Smooth muscle cell (in vitro differentiated cells): Measurements from ENCODE around the gene FUZ. TPM values are rescaled to one million over a fixed set of nuclear protein-coding genes. Genes with fewer than 3 reads are reported as not detected.

ENCODE experiments used
- microRNA-seq: library from miRNA; unstranded; fragments of <30 nt; microRNA quantifications from one replicate; pipeline ENCODE4, GENCODE V29; 2016; ENCODE audit warnings: borderline number of aligned reads
- polyA plus RNA-seq: library from polyadenylated mRNA; unstranded; fragments of >200 nt; fragmentation: Nextera tagmentation; extraction: Ambion mirVana; gene quantifications from 2 replicates; pipeline ENCODE4 v1.2.1, GENCODE V29; 2016
- small RNA-seq: library from RNA; depleted of rRNA; stranded (forward); fragments of <200 nt; gene quantifications from one replicate; pipeline ENCODE3, GENCODE V24; 2014
- total RNA-seq: library from RNA; depleted of rRNA; stranded (reverse); fragments of >200 nt; gene quantifications from 2 replicates; pipeline ENCODE4 v1.2.3, GENCODE V29; 2014

Gene FUZ
- total and polyA plus RNA-seq, 2 experiments from 2014 or later = 16.2 to 18.3 TPM

Small RNA genes within 50 kb of the gene (microRNA-seq; reads per million reads assigned to microRNA genes)
- gene MIR4749 (8.2 reads per million, percentile 8 among the genes with 10 or more reads in this experiment), gene MIR6799 (not detected), gene MIR6800 (not detected)

Small RNA genes within 50 kb of the gene (small RNA-seq; reads per million reads assigned to genes)
- gene MIR4749 (not detected), gene MIR6799 (0.08 reads per million), gene RNU6-841P (not detected)

Other genes starting within 250 kb of the FUZ start
- 45.0 and 55.5 TPM in 2 replicates for gene NOSIP, start 232.7 kb downstream of the FUZ start, total RNA-seq
- gene NOSIP, start 232.7 kb downstream of the FUZ start, polyA plus RNA-seq = 95.7 and 134 TPM in 2 replicates
- gene PRRG2, start 232.0 kb downstream of the FUZ start, total RNA-seq = 13.5 TPM in 1 of 2 replicates, not detected in the other
- gene PRRG2, start 232.0 kb downstream of the FUZ start, polyA plus RNA-seq = 0.24 and 1.0 TPM in 2 replicates
- gene PRR12, start 222.1 kb downstream of the FUZ start, total RNA-seq = 2.9 and 4.5 TPM in 2 replicates
- 1.7 and 3.2 TPM in 2 replicates for gene PRR12, start 222.1 kb downstream of the FUZ start, polyA plus RNA-seq
- 82.3 and 86.5 TPM in 2 replicates for gene RRAS, start 173.1 kb downstream of the FUZ start, total RNA-seq
- 224 and 248 TPM in 2 replicates for gene RRAS, start 173.1 kb downstream of the FUZ start, polyA plus RNA-seq
- 7.9 and 10.2 TPM in 2 replicates for gene SCAF1, start 171.1 kb downstream of the FUZ start, total RNA-seq
- gene SCAF1, start 171.1 kb downstream of the FUZ start, polyA plus RNA-seq = 12.1 and 15.9 TPM in 2 replicates
- gene IRF3, start 147.4 kb downstream of the FUZ start, total RNA-seq = 35.1 and 38.2 TPM in 2 replicates
- gene IRF3, start 147.4 kb downstream of the FUZ start, polyA plus RNA-seq = 45.9 and 64.1 TPM in 2 replicates
- 3.2 and 10.8 TPM in 2 replicates for gene BCL2L12, start 147.4 kb downstream of the FUZ start, total RNA-seq
- 34.0 and 44.1 TPM in 2 replicates for gene BCL2L12, start 147.4 kb downstream of the FUZ start, polyA plus RNA-seq
- 147 and 174 TPM in 2 replicates for gene PRMT1, start 136.0 kb downstream of the FUZ start, total RNA-seq
- 170 and 175 TPM in 2 replicates for gene PRMT1, start 136.0 kb downstream of the FUZ start, polyA plus RNA-seq
- 1.6 and 3.6 TPM in 2 replicates for gene ADM5, start 123.7 kb downstream of the FUZ start, total RNA-seq
- 1.7 and 3.1 TPM in 2 replicates for gene ADM5, start 123.7 kb downstream of the FUZ start, polyA plus RNA-seq
- gene CPT1C, start 122.2 kb downstream of the FUZ start, total RNA-seq = 7.6 and 19.7 TPM in 2 replicates
- 20.0 and 21.0 TPM in 2 replicates for gene CPT1C, start 122.2 kb downstream of the FUZ start, polyA plus RNA-seq
- not detected in 2 replicates for gene TSKS, start 50.0 kb downstream of the FUZ start, total RNA-seq
- not detected in 2 replicates for gene TSKS, start 50.0 kb downstream of the FUZ start, polyA plus RNA-seq
- 55.8 and 57.7 TPM in 2 replicates for gene AP2A1, start 46.3 kb downstream of the FUZ start, total RNA-seq
- 57.8 and 65.2 TPM in 2 replicates for gene AP2A1, start 46.3 kb downstream of the FUZ start, polyA plus RNA-seq
- 16.9 and 20.4 TPM in 2 replicates for gene MED25, start 5.0 kb upstream of the FUZ start, total RNA-seq
- 34.1 and 36.4 TPM in 2 replicates for gene MED25, start 5.0 kb upstream of the FUZ start, polyA plus RNA-seq
- gene PTOV1, start 37.9 kb upstream of the FUZ start, total RNA-seq = 49.0 and 81.0 TPM in 2 replicates
- 256 and 266 TPM in 2 replicates for gene PTOV1, start 37.9 kb upstream of the FUZ start, polyA plus RNA-seq
- 15.3 and 19.4 TPM in 2 replicates for gene PNKP, start 54.3 kb upstream of the FUZ start, total RNA-seq
- gene PNKP, start 54.3 kb upstream of the FUZ start, polyA plus RNA-seq = 42.4 and 53.6 TPM in 2 replicates
- 10.4 and 15.8 TPM in 2 replicates for gene AKT1S1, start 64.1 kb upstream of the FUZ start, total RNA-seq
- gene AKT1S1, start 64.1 kb upstream of the FUZ start, polyA plus RNA-seq = 60.2 and 72.2 TPM in 2 replicates
- 7.1 and 9.2 TPM in 2 replicates for gene TBC1D17, start 64.4 kb upstream of the FUZ start, total RNA-seq
- 41.8 and 45.7 TPM in 2 replicates for gene TBC1D17, start 64.4 kb upstream of the FUZ start, polyA plus RNA-seq
- gene IL4I1, start 83.6 kb upstream of the FUZ start, total RNA-seq = 0.13 TPM in 1 of 2 replicates, not detected in the other
- 0.54 and 1.3 TPM in 2 replicates for gene IL4I1, start 83.6 kb upstream of the FUZ start, polyA plus RNA-seq
- 4.2 and 5.0 TPM in 2 replicates for gene ATF5, start 115.9 kb upstream of the FUZ start, total RNA-seq
- 10.1 and 14.1 TPM in 2 replicates for gene ATF5, start 115.9 kb upstream of the FUZ start, polyA plus RNA-seq
- gene NUP62, start 116.2 kb upstream of the FUZ start, total RNA-seq = 17.6 and 24.2 TPM in 2 replicates
- 29.5 and 34.2 TPM in 2 replicates for gene NUP62, start 116.2 kb upstream of the FUZ start, polyA plus RNA-seq
- not detected in 2 replicates for gene SIGLEC11, start 147.9 kb upstream of the FUZ start, total RNA-seq
- not detected in 2 replicates for gene SIGLEC11, start 147.9 kb upstream of the FUZ start, polyA plus RNA-seq
- 31.3 and 41.4 TPM in 2 replicates for gene VRK3, start 212.1 kb upstream of the FUZ start, total RNA-seq
- gene VRK3, start 212.1 kb upstream of the FUZ start, polyA plus RNA-seq = 24.6 and 27.8 TPM in 2 replicates
- gene ZNF473, start 212.7 kb upstream of the FUZ start, total RNA-seq = 8.1 and 10.1 TPM in 2 replicates
- gene ZNF473, start 212.7 kb upstream of the FUZ start, polyA plus RNA-seq = 4.8 and 7.9 TPM in 2 replicates